Caco-2 (cell line): ENCODE data around the gene PLXNA2. TPM values are rescaled to one million over a fixed set of nuclear protein-coding genes. Genes with fewer than 3 reads are reported as not detected.

ENCODE experiments used
- BruUV-seq: library from RNA; stranded (reverse); fragments of 400-500 nt; replicated peaks from 2 replicates; lab custom pipeline; 2021; lab: Mats Ljungman, UMichigan
- CTCF ChIA-PET: fragments of 300-600 bp; sonication (Branson Sonifier 250); formaldehyde crosslinking; loops from one replicate; lab custom pipeline; 2022; ENCODE audit warnings: antibody characterized with exemption; lab: Charles Lee
- POLR2A ChIA-PET: fragments of 300-600 bp; sonication (Branson Sonifier 250); formaldehyde crosslinking; loops from one replicate; lab custom pipeline; 2022; ENCODE audit warnings: antibody characterized with exemption; lab: Charles Lee
- DNase-seq, 2 experiments: peaks; one replicate each; pipeline versions ENCODE4 v3.0.0 to v3.0.0-alpha.2; 2020 to 2022
- H3K27me3 ChIP-seq: replicated peaks from 2 replicates; pipeline ENCODE4 v1.6.0; 2011; ENCODE audit warnings: low read length; ENCODE audit not compliant: control insufficient read depth, insufficient read depth
- H3K36me3 ChIP-seq: 2 replicates; pipeline ENCODE4 v1.5.1; 2011; ENCODE audit warnings: low read length; ENCODE audit not compliant: control insufficient read depth, insufficient read depth
- H3K4me1 ChIP-seq: fragments of 250-450 bp; sonication (Bioruptor Pico); 2 replicates; pipeline ENCODE4 v1.5.1; 2020; ENCODE audit warnings: mild to moderate bottlenecking
- H3K4me3 ChIP-seq: 2 replicates; pipeline ENCODE4 v1.5.1; 2011; ENCODE audit warnings: low read depth, mild to moderate bottlenecking, control low read depth, low read length
- H3K9me3 ChIP-seq: fragments of 250-450 bp; sonication (Bioruptor Pico); 2 replicates; pipeline ENCODE4 v1.5.1; 2020; ENCODE audit warnings: mild to moderate bottlenecking, moderate library complexity
- H3K27ac Mint-ChIP-seq: one replicate; pipeline ENCODE4 v1.8.0; 2022; ENCODE audit warnings: mixed read lengths; ENCODE audit not compliant: unreplicated experiment
- H3K27me3 Mint-ChIP-seq: one replicate; pipeline ENCODE4 v1.8.0; 2022; ENCODE audit warnings: mixed read lengths; ENCODE audit not compliant: insufficient read depth, unreplicated experiment
- H3K36me3 Mint-ChIP-seq: one replicate; pipeline ENCODE4 v1.8.0; 2022; ENCODE audit warnings: mild to moderate bottlenecking, mixed read lengths; ENCODE audit not compliant: insufficient read depth, unreplicated experiment
- H3K4me1 Mint-ChIP-seq: one replicate; pipeline ENCODE4 v1.8.0; 2022; ENCODE audit warnings: low read depth, mixed read lengths; ENCODE audit not compliant: unreplicated experiment
- H3K4me3 Mint-ChIP-seq: one replicate; pipeline ENCODE4 v1.8.0; 2022; ENCODE audit warnings: mild to moderate bottlenecking, moderate library complexity, mixed read lengths; ENCODE audit not compliant: unreplicated experiment
- H3K9me3 Mint-ChIP-seq: one replicate; pipeline ENCODE4 v1.8.0; 2022; ENCODE audit warnings: mixed read lengths; ENCODE audit not compliant: unreplicated experiment
- intact Hi-C: fragments of 100-400 bp; cut with micrococcal nuclease; formaldehyde crosslinking; loops from one replicate; pipeline ENCODE4 v1.10.0; 2022; ENCODE audit not compliant: unreplicated experiment
- total RNA-seq: library from RNA; stranded (reverse); gene quantifications from 2 replicates; pipeline ENCODE4 v1.2.3, GENCODE V29; 2022
- TF ChIP-seq, protein P1 (sequence below), 2 experiments: fragments of 200-600 bp in 1 of 2; IDR thresholded peaks; 1 replicate in 1 of 2; 2 replicates in 1 of 2; pipeline versions ENCODE4 v1.5.1 to v1.8.0; 2011 to 2022; ENCODE audit warnings: antibody characterized with exemption in 1 of 2, control low read depth in 1 of 2, inconsistent platforms in 1 of 2, low read depth in 1 of 2, low read length in 1 of 2, mild to moderate bottlenecking in 1 of 2, moderate library complexity in 1 of 2; ENCODE audit not compliant: insufficient read depth in 1 of 2, severe bottlenecking in 1 of 2, unreplicated experiment in 1 of 2

Gene PLXNA2
- total RNA-seq, 1 experiment from 2014 or later: 3.2 TPM

DNA sequence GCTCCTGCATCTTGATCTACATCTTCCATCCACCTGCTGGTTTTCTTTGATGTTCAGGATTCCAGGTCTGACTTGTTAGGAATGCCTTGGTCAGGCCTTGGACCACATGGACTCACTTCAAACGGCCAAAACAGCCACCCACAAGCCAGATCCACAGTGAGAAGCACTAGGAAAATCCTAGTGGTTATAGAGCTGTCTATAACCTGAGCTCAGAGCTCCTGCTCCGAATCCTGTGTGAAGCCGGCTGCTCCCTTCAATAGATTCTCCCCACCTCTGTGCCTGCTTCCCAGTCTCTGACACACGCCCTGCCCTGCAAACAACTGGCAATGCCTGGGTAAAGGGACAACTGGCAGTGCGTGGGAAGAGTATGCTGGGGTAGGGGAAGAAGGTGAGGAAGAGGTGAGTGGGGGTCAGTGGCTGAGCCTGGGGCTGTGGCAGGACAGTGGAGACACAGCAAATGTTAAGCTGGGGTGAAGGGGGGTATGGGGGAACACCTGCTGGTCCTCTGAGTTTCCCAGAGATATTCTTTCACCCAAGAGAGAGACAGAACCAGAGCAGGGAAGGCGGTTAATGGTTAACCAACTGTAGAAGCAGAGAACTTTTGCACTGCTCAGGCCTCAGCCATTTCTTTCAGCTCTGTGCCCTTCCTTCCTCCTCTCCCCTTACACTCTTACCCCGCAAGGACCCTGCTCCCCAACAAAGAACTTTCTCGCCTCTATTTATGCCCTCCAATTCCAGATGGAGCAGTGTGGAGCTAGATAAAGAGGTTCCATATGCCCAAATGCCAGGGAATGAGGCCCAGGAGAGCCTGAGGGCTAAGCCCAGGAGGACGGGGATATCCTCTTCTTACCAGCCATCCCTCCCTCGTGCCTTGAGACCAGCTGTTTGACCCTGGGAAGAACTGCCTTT lies 4.5 kb downstream of the PLXNA2 start:
- no peak overlapping the region for H3K27ac Mint-ChIP-seq
- H3K4me3 Mint-ChIP-seq: no peak overlapping the region
- no peaks in the 10 kb centered on the region for H3K9me3 Mint-ChIP-seq
- TF ChIP-seq, protein P1, sequence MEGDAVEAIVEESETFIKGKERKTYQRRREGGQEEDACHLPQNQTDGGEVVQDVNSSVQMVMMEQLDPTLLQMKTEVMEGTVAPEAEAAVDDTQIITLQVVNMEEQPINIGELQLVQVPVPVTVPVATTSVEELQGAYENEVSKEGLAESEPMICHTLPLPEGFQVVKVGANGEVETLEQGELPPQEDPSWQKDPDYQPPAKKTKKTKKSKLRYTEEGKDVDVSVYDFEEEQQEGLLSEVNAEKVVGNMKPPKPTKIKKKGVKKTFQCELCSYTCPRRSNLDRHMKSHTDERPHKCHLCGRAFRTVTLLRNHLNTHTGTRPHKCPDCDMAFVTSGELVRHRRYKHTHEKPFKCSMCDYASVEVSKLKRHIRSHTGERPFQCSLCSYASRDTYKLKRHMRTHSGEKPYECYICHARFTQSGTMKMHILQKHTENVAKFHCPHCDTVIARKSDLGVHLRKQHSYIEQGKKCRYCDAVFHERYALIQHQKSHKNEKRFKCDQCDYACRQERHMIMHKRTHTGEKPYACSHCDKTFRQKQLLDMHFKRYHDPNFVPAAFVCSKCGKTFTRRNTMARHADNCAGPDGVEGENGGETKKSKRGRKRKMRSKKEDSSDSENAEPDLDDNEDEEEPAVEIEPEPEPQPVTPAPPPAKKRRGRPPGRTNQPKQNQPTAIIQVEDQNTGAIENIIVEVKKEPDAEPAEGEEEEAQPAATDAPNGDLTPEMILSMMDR (IDR thresholded peaks at IDR 0.05; ENCODE audit: insufficient read depth in 1 of 2, low read depth in 1 of 2, low read length in 1 of 2, severe bottlenecking in 1 of 2, unreplicated experiment in 1 of 2): no peak
- H3K27me3 ChIP-seq: 0 out of 2 replicates have a peak, but pooled peaks cover 1% of the 10 kb centered on the region
- intact Hi-C loops: loop anchor here (1.0 to 10.0 kb wide), 3 partner anchors 39 to 355 kb away; no protein-coding TSS in a partner anchor
- H3K4me1 Mint-ChIP-seq: peaks cover 13% of the 10 kb centered on the region
- ChIA-PET CTCF (interaction anchor here (0.6 to 6.1 kb wide), 8 partner anchors 12 to 355 kb away, joined by 3 to 46 read pairs (median 3); no protein-coding TSS in a partner anchor), POLR2A (no interaction called here)
- peaks cover 38% of the 10 kb centered on the region for H3K4me1 ChIP-seq
- no peaks in the 10 kb centered on the region for H3K9me3 ChIP-seq
- no TSS peak for BruUV-seq
- no peaks in the 10 kb centered on the region for H3K36me3 Mint-ChIP-seq
- H3K36me3 ChIP-seq: no peaks in the 10 kb centered on the region
- DNase-seq: peak in 1 of 2 experiments; percentile 43
- H3K4me3 ChIP-seq: no peak overlapping the region
- H3K27me3 Mint-ChIP-seq: peaks cover 8% of the 10 kb centered on the region

DNA sequence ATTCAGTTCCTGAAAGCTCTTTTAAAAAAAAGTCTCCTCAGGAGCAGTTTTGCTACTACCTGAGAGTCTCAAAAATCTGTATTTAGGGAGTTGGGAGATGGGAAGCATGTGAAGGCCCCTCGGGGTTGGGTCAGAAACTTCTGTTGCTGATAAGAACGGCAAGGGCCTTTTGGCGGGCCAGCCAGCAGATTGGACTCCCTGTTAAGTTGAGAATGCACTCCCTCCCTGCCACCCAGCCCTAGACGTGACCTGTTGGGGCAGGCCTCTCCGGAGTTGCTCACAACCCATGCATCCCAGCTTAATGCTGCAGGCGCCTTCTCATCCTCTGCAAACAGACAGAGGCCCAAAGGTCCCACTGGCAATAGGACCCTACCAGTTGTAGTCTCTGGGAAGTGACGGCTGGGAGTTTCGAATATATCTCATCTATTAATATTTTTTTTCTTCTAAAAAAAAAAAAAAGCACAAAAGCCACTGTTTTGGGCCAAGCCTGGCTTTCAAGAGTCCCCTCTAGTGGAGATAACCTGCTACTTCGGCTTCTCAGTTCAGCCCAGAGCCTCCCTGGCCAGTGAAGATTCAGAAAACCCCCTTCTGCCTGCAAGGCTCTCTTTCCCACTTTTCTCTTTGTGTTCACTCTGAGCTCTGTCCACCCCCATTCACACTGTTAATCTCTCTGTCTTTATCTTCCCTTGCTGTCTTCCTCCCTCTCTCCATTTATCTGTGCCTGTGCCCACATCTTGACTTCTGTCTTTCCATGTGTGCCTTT lies 5.3 kb downstream of the PLXNA2 start:
- Mint-ChIP-seq H3K9me3 (no peaks in the 10 kb centered on the region), H3K27me3 (peaks cover 6% of the 10 kb centered on the region), H3K4me3 (no peak overlapping the region), H3K4me1 (peaks cover 13% of the 10 kb centered on the region), H3K27ac (no peak overlapping the region), H3K36me3 (no peaks in the 10 kb centered on the region)
- Histone ChIP-seq H3K9me3 (no peaks in the 10 kb centered on the region), H3K36me3 (no peaks in the 10 kb centered on the region), H3K27me3 (0 out of 2 replicates have a peak, but pooled peaks cover 1% of the 10 kb centered on the region), H3K4me3 (no peak overlapping the region), H3K4me1 (peaks cover 34% of the 10 kb centered on the region)
- peak; percentile 50 to 53 for DNase-seq
- intact Hi-C loops: loop anchor here (1.0 to 2.0 kb wide), 2 partner anchors 38 to 107 kb away; no protein-coding TSS in a partner anchor
- TF ChIP-seq, protein P1 (IDR thresholded peaks at IDR 0.05; ENCODE audit: insufficient read depth in 1 of 2, low read depth in 1 of 2, low read length in 1 of 2, severe bottlenecking in 1 of 2, unreplicated experiment in 1 of 2): peak; percentile 83 to 86
- no TSS peak for BruUV-seq
- ChIA-PET POLR2A (interaction anchor here (0.7 kb wide), 1 partner anchor 20 kb away, joined by 4 read pairs; no protein-coding TSS in a partner anchor), CTCF (interaction anchor here (0.6 to 6.1 kb wide), 12 partner anchors 11 to 877 kb away, joined by 3 to 46 read pairs (median 3); no protein-coding TSS in a partner anchor)

DNA sequence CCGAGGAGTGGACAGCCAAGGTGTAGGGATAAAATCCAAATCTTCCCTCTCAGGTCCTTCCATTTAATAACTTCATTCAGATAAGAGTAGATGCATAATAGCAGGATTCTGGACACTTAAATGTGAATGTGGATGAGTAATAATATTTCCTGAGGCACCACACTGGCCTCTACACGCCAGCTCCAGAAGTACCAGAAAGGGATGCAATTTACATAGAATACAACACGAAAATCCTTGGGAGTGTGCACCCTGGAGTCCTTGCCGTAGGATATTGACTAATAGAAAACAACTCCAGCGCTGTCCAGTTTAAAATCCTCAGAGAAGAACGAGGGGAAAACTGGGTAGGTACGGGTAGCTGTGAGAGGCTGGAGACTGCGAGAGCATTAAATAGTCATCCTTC lies 6.9 kb downstream of the PLXNA2 start:
- 0 out of 2 replicates have a peak, but pooled peaks cover 1% of the 10 kb centered on the region for H3K27me3 ChIP-seq
- peaks cover 34% of the 10 kb centered on the region for H3K4me1 ChIP-seq
- intact Hi-C loops: no loop called here
- POLR2A ChIA-PET: no interaction called here
- peaks cover 6% of the 10 kb centered on the region for H3K27me3 Mint-ChIP-seq
- H3K36me3 ChIP-seq: no peaks in the 10 kb centered on the region
- CTCF ChIA-PET: no interaction called here
- no peak overlapping the region for H3K4me3 ChIP-seq
- H3K9me3 Mint-ChIP-seq: no peaks in the 10 kb centered on the region
- DNase-seq: no peak
- no peak overlapping the region for H3K27ac Mint-ChIP-seq
- H3K4me3 Mint-ChIP-seq: no peak overlapping the region
- H3K36me3 Mint-ChIP-seq: no peaks in the 10 kb centered on the region
- BruUV-seq: no TSS peak
- peaks cover 13% of the 10 kb centered on the region for H3K4me1 Mint-ChIP-seq
- TF ChIP-seq, protein P1 (IDR thresholded peaks at IDR 0.05; ENCODE audit: insufficient read depth in 1 of 2, low read depth in 1 of 2, low read length in 1 of 2, severe bottlenecking in 1 of 2, unreplicated experiment in 1 of 2): no peak
- H3K9me3 ChIP-seq: no peaks in the 10 kb centered on the region
